Measurements from ENCODE around the gene SLC66A2. TPM values are rescaled to one million over a fixed set of nuclear protein-coding genes. Genes with fewer than 3 reads are reported as not detected.

SLC66A2 gene
- total RNA-seq, 1 experiment from 2014 or later, result 52.8 TPM

- Histone ChIP-seq H3K4me3 (ENCODE audit: low read length) (no peak overlapping the region), H3K79me2 (ENCODE audit: low read length) (no peaks in the 10 kb centered on the region), H3K4me1 (ENCODE audit: insufficient read depth, low read length) (peaks cover 8% of the 10 kb centered on the region; the same call in 1 of the 2 replicates), H3K27ac (ENCODE audit: low read length) (no peak overlapping the region), H2AFZ (ENCODE audit: low read length) (no peak overlapping the region), H3F3A (ENCODE audit: low read length, unreplicated experiment) (no peaks in the 10 kb centered on the region), H4K20me1 (ENCODE audit: low read length) (no peaks in the 10 kb centered on the region), H3K4me2 (ENCODE audit: low read length) (no peak overlapping the region), H3K9me3 (ENCODE audit: low read length) (no peaks in the 10 kb centered on the region), H3K27me3 (ENCODE audit: low read length) (no peaks in the 10 kb centered on the region), H3K9me2 (replicated peaks; ENCODE audit: low read length) (no peaks in the 10 kb centered on the region), H3K36me3 (ENCODE audit: low read depth, low read length) (no peaks in the 10 kb centered on the region), H3K9ac (ENCODE audit: low read length) (no peak overlapping the region)
- ATAC-seq, result no peak
- no TSS peak for BruUV-seq (replicated peaks)
- intact Hi-C loops (cut with micrococcal nuclease), result no loop called here
- TF ChIP-seq CTCF (conservative IDR thresholded peaks at IDR 0.05; ENCODE audit: low read depth, low read length) (no peak), EZH2phosphoT487 (IDR thresholded peaks at IDR 0.05; ENCODE audit: borderline replicate concordance, low read length) (no peak), EZH2 (IDR thresholded peaks at IDR 0.05; ENCODE audit: low read length, unreplicated experiment) (no peak)
- no peak for DNase-seq
- CTCF ChIA-PET, result no interaction called here
- POLR2A ChIA-PET (ENCODE audit: unreplicated experiment), result no interaction called here
Observed at GRCh38 chr18:79855147-79855933, 96.1 kb downstream of the SLC66A2 start.

- no peak for DNase-seq
- Histone ChIP-seq H3K9me3 (ENCODE audit: low read length) (no peaks in the 10 kb centered on the region), H3K27ac (ENCODE audit: low read length) (no peak overlapping the region), H3K9me2 (replicated peaks; ENCODE audit: low read length) (no peaks in the 10 kb centered on the region), H4K20me1 (ENCODE audit: low read length) (no peaks in the 10 kb centered on the region), H3K4me3 (ENCODE audit: low read length) (no peak overlapping the region), H3K9ac (ENCODE audit: low read length) (no peak overlapping the region), H3K4me1 (ENCODE audit: insufficient read depth, low read length) (peaks cover 8% of the 10 kb centered on the region; the same call in 1 of the 2 replicates), H3F3A (ENCODE audit: low read length, unreplicated experiment) (no peaks in the 10 kb centered on the region), H2AFZ (ENCODE audit: low read length) (no peak overlapping the region), H3K79me2 (ENCODE audit: low read length) (no peaks in the 10 kb centered on the region), H3K27me3 (ENCODE audit: low read length) (no peaks in the 10 kb centered on the region), H3K4me2 (ENCODE audit: low read length) (no peak overlapping the region), H3K36me3 (ENCODE audit: low read depth, low read length) (no peaks in the 10 kb centered on the region)
- intact Hi-C loops (cut with micrococcal nuclease), result no loop called here
- ChIA-PET POLR2A (ENCODE audit: unreplicated experiment) (no interaction called here), CTCF (no interaction called here)
- no TSS peak for BruUV-seq (replicated peaks)
- no peak for ATAC-seq
- TF ChIP-seq EZH2phosphoT487 (IDR thresholded peaks at IDR 0.05; ENCODE audit: borderline replicate concordance, low read length) (no peak), CTCF (conservative IDR thresholded peaks at IDR 0.05; ENCODE audit: low read depth, low read length) (no peak), EZH2 (IDR thresholded peaks at IDR 0.05; ENCODE audit: low read length, unreplicated experiment) (no peak)
Observed at GRCh38 chr18:79853993-79854364, 97.5 kb downstream of the SLC66A2 start.

- BruUV-seq (replicated peaks), result no TSS peak
- H3K9me3 ChIP-seq (ENCODE audit: low read length), result no peaks in the 10 kb centered on the region
- POLR2A ChIA-PET (ENCODE audit: unreplicated experiment), result no interaction called here
- no peak overlapping the region for H3K27ac ChIP-seq (ENCODE audit: low read length)
- no peaks in the 10 kb centered on the region for H3K79me2 ChIP-seq (ENCODE audit: low read length)
- no peaks in the 10 kb centered on the region for H3F3A ChIP-seq (ENCODE audit: low read length, unreplicated experiment)
- no peak overlapping the region for H3K9ac ChIP-seq (ENCODE audit: low read length)
- no peak overlapping the region for H2AFZ ChIP-seq (ENCODE audit: low read length)
- ATAC-seq, result no peak
- peaks cover 8% of the 10 kb centered on the region; the same call in 1 of the 2 replicates for H3K4me1 ChIP-seq (ENCODE audit: insufficient read depth, low read length)
- CTCF ChIA-PET, result no interaction called here
- no peaks in the 10 kb centered on the region for H3K9me2 ChIP-seq (replicated peaks; ENCODE audit: low read length)
- no peaks in the 10 kb centered on the region for H3K36me3 ChIP-seq (ENCODE audit: low read depth, low read length)
- H3K27me3 ChIP-seq (ENCODE audit: low read length), result no peaks in the 10 kb centered on the region
- no peak overlapping the region for H3K4me3 ChIP-seq (ENCODE audit: low read length)
- no peaks in the 10 kb centered on the region for H4K20me1 ChIP-seq (ENCODE audit: low read length)
- no peak for DNase-seq
- intact Hi-C loops (cut with micrococcal nuclease), result no loop called here
- TF ChIP-seq EZH2 (IDR thresholded peaks at IDR 0.05; ENCODE audit: low read length, unreplicated experiment), result no peak
- TF ChIP-seq EZH2phosphoT487 (IDR thresholded peaks at IDR 0.05; ENCODE audit: borderline replicate concordance, low read length), result no peak
- TF ChIP-seq CTCF (conservative IDR thresholded peaks at IDR 0.05; ENCODE audit: low read depth, low read length), result no peak
- no peak overlapping the region for H3K4me2 ChIP-seq (ENCODE audit: low read length)
Observed at GRCh38 chr18:79853303-79853992, 98.0 kb downstream of the SLC66A2 start.
